HepG2 (cell line): ENCODE measurements around the gene SLC12A9.

Source experiments
- TF ChIP-seq, protein P1 (sequence below): sonication (generic); formaldehyde crosslinking; IDR thresholded peaks from 2 replicates; pipeline ENCODE4 v1.4.0; 2020; ENCODE audit warnings: missing genetic modification reagents, mild to moderate bottlenecking, borderline replicate concordance
- TF ChIP-seq, protein P2 (sequence below): sonication (generic); formaldehyde crosslinking; IDR thresholded peaks from 2 replicates; pipeline ENCODE4 v1.5.0; 2020; ENCODE audit warnings: mild to moderate bottlenecking, missing genetic modification reagents, moderate library complexity

- TF ChIP-seq, protein P1, sequence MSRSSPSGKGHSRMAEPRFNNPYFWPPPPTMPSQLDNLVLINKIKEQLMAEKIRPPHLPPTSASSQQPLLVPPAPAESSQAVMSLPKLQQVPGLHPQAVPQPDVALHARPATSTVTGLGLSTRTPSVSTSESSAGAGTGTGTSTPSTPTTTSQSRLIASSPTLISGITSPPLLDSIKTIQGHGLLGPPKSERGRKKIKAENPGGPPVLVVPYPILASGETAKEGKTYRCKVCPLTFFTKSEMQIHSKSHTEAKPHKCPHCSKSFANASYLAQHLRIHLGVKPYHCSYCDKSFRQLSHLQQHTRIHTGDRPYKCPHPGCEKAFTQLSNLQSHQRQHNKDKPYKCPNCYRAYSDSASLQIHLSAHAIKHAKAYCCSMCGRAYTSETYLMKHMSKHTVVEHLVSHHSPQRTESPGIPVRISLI (CRISPR knock-in tag) = no peak
- TF ChIP-seq, protein P2, sequence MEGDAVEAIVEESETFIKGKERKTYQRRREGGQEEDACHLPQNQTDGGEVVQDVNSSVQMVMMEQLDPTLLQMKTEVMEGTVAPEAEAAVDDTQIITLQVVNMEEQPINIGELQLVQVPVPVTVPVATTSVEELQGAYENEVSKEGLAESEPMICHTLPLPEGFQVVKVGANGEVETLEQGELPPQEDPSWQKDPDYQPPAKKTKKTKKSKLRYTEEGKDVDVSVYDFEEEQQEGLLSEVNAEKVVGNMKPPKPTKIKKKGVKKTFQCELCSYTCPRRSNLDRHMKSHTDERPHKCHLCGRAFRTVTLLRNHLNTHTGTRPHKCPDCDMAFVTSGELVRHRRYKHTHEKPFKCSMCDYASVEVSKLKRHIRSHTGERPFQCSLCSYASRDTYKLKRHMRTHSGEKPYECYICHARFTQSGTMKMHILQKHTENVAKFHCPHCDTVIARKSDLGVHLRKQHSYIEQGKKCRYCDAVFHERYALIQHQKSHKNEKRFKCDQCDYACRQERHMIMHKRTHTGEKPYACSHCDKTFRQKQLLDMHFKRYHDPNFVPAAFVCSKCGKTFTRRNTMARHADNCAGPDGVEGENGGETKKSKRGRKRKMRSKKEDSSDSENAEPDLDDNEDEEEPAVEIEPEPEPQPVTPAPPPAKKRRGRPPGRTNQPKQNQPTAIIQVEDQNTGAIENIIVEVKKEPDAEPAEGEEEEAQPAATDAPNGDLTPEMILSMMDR (CRISPR knock-in tag) = no peak
Measured at GRCh38 chr7:100881136-100881535, 28.6 kb downstream of the SLC12A9 start.
